ENCODE measurements around the gene PLCE1.

PLCE1 gene

GRCh38 chr10:94025806-94026205 is 32.1 kb downstream of the PLCE1 start:
- no peaks in the 10 kb centered on the region for H3K27me3 ChIP-seq (ENCODE audit: insufficient read depth, poor library complexity, severe bottlenecking)
- no peak overlapping the region for H3K27ac ChIP-seq (ENCODE audit: poor library complexity, severe bottlenecking)
- DNase-seq (ENCODE audit: low spot score) (no peak), ATAC-seq (ENCODE audit: low read depth) (no peak)
- peaks cover 6% of the 10 kb centered on the region for H3K9me3 ChIP-seq (ENCODE audit: severe bottlenecking)
- no peaks in the 10 kb centered on the region for H3K36me3 ChIP-seq (ENCODE audit: low read depth)
- TF ChIP-seq CTCF (IDR thresholded peaks at IDR 0.05; ENCODE audit: poor library complexity, severe bottlenecking), result no peak
- no peak overlapping the region for H3K4me3 ChIP-seq (ENCODE audit: severe bottlenecking)
- no peaks in the 10 kb centered on the region for H3K4me1 ChIP-seq (ENCODE audit: insufficient read depth, poor library complexity, severe bottlenecking)

DNA sequence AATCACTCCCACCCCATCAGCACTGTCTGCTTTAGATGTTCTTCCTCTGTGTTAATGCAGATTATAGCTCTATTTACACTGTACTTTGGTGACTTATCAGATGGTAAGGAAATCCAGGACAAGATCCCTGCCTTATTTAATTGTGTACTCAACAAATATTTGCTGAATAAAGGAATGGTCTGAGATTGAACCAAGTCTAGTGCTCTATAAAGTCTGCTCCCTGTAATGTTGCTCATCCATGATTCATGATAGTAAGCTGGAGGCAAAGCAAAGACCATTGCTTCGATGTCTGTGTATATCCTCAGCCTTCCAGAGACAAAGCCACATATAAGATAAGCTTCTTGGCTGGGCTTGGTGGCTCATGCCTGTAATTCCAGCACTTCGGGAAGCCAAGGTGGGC is 33.5 kb downstream of the PLCE1 start:
- ATAC-seq (ENCODE audit: low read depth) (no peak), DNase-seq (ENCODE audit: low spot score) (no peak)
- Histone ChIP-seq H3K9me3 (ENCODE audit: severe bottlenecking) (peaks cover 8% of the 10 kb centered on the region), H3K4me3 (ENCODE audit: severe bottlenecking) (no peak overlapping the region), H3K4me1 (ENCODE audit: insufficient read depth, poor library complexity, severe bottlenecking) (no peaks in the 10 kb centered on the region), H3K27ac (ENCODE audit: poor library complexity, severe bottlenecking) (no peak overlapping the region), H3K36me3 (ENCODE audit: low read depth) (no peaks in the 10 kb centered on the region), H3K27me3 (ENCODE audit: insufficient read depth, poor library complexity, severe bottlenecking) (no peaks in the 10 kb centered on the region)
- TF ChIP-seq CTCF (IDR thresholded peaks at IDR 0.05; ENCODE audit: poor library complexity, severe bottlenecking), result no peak

GRCh38 chr10:94029955-94030354 is 36.2 kb downstream of the PLCE1 start:
- ATAC-seq (ENCODE audit: low read depth) (no peak), DNase-seq (ENCODE audit: low spot score) (no peak)
- H3K27me3 ChIP-seq (ENCODE audit: insufficient read depth, poor library complexity, severe bottlenecking), result no peaks in the 10 kb centered on the region
- H3K4me1 ChIP-seq (ENCODE audit: insufficient read depth, poor library complexity, severe bottlenecking), result no peaks in the 10 kb centered on the region
- H3K4me3 ChIP-seq (ENCODE audit: severe bottlenecking), result no peak overlapping the region
- peaks cover 8% of the 10 kb centered on the region for H3K9me3 ChIP-seq (ENCODE audit: severe bottlenecking)
- no peaks in the 10 kb centered on the region for H3K36me3 ChIP-seq (ENCODE audit: low read depth)
- TF ChIP-seq CTCF (IDR thresholded peaks at IDR 0.05; ENCODE audit: poor library complexity, severe bottlenecking), result no peak
- no peak overlapping the region for H3K27ac ChIP-seq (ENCODE audit: poor library complexity, severe bottlenecking)

GRCh38 chr10:94035982-94036765 is 42.4 kb downstream of the PLCE1 start:
- no peak for DNase-seq (ENCODE audit: low spot score)
- Histone ChIP-seq H3K27me3 (ENCODE audit: insufficient read depth, poor library complexity, severe bottlenecking) (no peaks in the 10 kb centered on the region), H3K36me3 (ENCODE audit: low read depth) (no peaks in the 10 kb centered on the region), H3K27ac (ENCODE audit: poor library complexity, severe bottlenecking) (no peak overlapping the region), H3K9me3 (ENCODE audit: severe bottlenecking) (peaks cover 2% of the 10 kb centered on the region), H3K4me3 (ENCODE audit: severe bottlenecking) (no peak overlapping the region), H3K4me1 (ENCODE audit: insufficient read depth, poor library complexity, severe bottlenecking) (peaks cover 7% of the 10 kb centered on the region)
- TF ChIP-seq CTCF (IDR thresholded peaks at IDR 0.05; ENCODE audit: poor library complexity, severe bottlenecking), result no peak
- ATAC-seq (ENCODE audit: low read depth), result no peak

GRCh38 chr10:94036766-94037033 is 43.0 kb downstream of the PLCE1 start:
- TF ChIP-seq CTCF (IDR thresholded peaks at IDR 0.05; ENCODE audit: poor library complexity, severe bottlenecking), result no peak
- no peak overlapping the region for H3K4me3 ChIP-seq (ENCODE audit: severe bottlenecking)
- DNase-seq (ENCODE audit: low spot score), result no peak
- H3K27ac ChIP-seq (ENCODE audit: poor library complexity, severe bottlenecking), result no peak overlapping the region
- H3K27me3 ChIP-seq (ENCODE audit: insufficient read depth, poor library complexity, severe bottlenecking), result no peaks in the 10 kb centered on the region
- H3K36me3 ChIP-seq (ENCODE audit: low read depth), result no peaks in the 10 kb centered on the region
- no peaks in the 10 kb centered on the region for H3K9me3 ChIP-seq (ENCODE audit: severe bottlenecking)
- peaks cover 9% of the 10 kb centered on the region for H3K4me1 ChIP-seq (ENCODE audit: insufficient read depth, poor library complexity, severe bottlenecking)
- no peak for ATAC-seq (ENCODE audit: low read depth)
